ENCODE data around the gene TCTN2.

DNA sequence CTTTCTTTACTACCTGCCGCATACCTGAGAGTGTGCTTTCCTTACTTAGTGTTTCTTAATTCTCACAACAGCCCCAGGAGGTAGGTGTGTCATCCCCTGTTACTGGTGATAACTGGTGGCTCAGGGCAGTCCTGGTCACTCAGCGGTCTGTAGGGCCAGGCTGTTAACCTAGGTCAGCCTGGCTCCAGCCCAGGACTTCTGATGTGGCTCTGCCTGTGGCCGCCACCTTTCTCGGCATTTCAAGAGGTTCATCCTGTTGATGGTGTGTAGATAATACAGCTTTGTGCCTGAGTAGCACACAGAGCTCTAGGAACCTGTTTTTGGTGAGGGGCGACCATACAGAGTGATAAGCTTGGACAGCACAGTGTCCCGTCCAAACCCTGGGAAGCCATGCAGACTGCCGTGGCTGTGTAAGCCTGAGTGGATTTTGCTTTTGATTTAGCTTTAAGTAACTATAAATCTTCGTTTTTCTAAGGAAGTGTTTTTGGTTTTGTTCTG, 79.3 kb downstream of the TCTN2 start:
- TF ChIP-seq, protein P1, sequence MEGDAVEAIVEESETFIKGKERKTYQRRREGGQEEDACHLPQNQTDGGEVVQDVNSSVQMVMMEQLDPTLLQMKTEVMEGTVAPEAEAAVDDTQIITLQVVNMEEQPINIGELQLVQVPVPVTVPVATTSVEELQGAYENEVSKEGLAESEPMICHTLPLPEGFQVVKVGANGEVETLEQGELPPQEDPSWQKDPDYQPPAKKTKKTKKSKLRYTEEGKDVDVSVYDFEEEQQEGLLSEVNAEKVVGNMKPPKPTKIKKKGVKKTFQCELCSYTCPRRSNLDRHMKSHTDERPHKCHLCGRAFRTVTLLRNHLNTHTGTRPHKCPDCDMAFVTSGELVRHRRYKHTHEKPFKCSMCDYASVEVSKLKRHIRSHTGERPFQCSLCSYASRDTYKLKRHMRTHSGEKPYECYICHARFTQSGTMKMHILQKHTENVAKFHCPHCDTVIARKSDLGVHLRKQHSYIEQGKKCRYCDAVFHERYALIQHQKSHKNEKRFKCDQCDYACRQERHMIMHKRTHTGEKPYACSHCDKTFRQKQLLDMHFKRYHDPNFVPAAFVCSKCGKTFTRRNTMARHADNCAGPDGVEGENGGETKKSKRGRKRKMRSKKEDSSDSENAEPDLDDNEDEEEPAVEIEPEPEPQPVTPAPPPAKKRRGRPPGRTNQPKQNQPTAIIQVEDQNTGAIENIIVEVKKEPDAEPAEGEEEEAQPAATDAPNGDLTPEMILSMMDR (IDR thresholded peaks at IDR 0.05 in 2 of 3, conservative IDR thresholded peaks at IDR 0.05 in 1 of 3; ENCODE audit: control insufficient read depth in 2 of 3, extremely low read depth in 1 of 3, insufficient read depth in 1 of 3, low read depth in 3 of 3, low read length in 3 of 3), result no peak
- TF ChIP-seq NFIC (IDR thresholded peaks at IDR 0.05; ENCODE audit: low read depth, low read length) (no peak), HCFC1 (IDR thresholded peaks at IDR 0.05; ENCODE audit: low read length) (no peak), EZH2 (IDR thresholded peaks at IDR 0.05; ENCODE audit: borderline replicate concordance, control insufficient read depth, low read depth, low read length) (no peak), ASH2L (IDR thresholded peaks at IDR 0.05; ENCODE audit: borderline replicate concordance, low read depth) (no peak), POLR2AphosphoS2 (IDR thresholded peaks at IDR 0.05; ENCODE audit: low read depth, low read length) (no peak), POLR2A (IDR thresholded peaks at IDR 0.05; ENCODE audit: low read depth, low read length) (no peak), SRF (IDR thresholded peaks at IDR 0.05; ENCODE audit: low read depth in 2 of 2, low read length in 2 of 2) (no peak)
- TF ChIP-seq, protein P2, sequence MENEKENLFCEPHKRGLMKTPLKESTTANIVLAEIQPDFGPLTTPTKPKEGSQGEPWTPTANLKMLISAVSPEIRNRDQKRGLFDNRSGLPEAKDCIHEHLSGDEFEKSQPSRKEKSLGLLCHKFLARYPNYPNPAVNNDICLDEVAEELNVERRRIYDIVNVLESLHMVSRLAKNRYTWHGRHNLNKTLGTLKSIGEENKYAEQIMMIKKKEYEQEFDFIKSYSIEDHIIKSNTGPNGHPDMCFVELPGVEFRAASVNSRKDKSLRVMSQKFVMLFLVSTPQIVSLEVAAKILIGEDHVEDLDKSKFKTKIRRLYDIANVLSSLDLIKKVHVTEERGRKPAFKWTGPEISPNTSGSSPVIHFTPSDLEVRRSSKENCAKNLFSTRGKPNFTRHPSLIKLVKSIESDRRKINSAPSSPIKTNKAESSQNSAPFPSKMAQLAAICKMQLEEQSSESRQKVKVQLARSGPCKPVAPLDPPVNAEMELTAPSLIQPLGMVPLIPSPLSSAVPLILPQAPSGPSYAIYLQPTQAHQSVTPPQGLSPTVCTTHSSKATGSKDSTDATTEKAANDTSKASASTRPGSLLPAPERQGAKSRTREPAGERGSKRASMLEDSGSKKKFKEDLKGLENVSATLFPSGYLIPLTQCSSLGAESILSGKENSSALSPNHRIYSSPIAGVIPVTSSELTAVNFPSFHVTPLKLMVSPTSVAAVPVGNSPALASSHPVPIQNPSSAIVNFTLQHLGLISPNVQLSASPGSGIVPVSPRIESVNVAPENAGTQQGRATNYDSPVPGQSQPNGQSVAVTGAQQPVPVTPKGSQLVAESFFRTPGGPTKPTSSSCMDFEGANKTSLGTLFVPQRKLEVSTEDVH (IDR thresholded peaks at IDR 0.05; ENCODE audit: low read depth, partially characterized antibody), result no peak
